Ishikawa (cell line): ENCODE data around the gene MSTO1.

ENCODE experiments used
- CEBPB ChIP-seq: IDR thresholded peaks from 2 replicates; pipeline ENCODE4 v1.6.1; 2012
- CREB1 ChIP-seq: IDR thresholded peaks from 2 replicates; pipeline ENCODE4 v1.6.1; 2012; ENCODE audit warnings: low read depth
- EGR1 ChIP-seq: IDR thresholded peaks from 2 replicates; pipeline ENCODE4 v1.6.1; 2012
- EP300 ChIP-seq: IDR thresholded peaks from 2 replicates; pipeline ENCODE4 v1.6.1; 2012; ENCODE audit warnings: borderline replicate concordance
- FOXM1 ChIP-seq: IDR thresholded peaks from 2 replicates; pipeline ENCODE4 v1.6.1; 2012; ENCODE audit warnings: low read depth, borderline replicate concordance
- NFIC ChIP-seq: IDR thresholded peaks from 2 replicates; pipeline ENCODE4 v1.6.1; 2012
- RAD21 ChIP-seq: IDR thresholded peaks from 2 replicates; pipeline ENCODE4 v1.6.1; 2012; ENCODE audit warnings: low read depth
- TAF1 ChIP-seq: IDR thresholded peaks from 2 replicates; pipeline ENCODE4 v1.6.1; 2012; ENCODE audit warnings: low read depth, mild to moderate bottlenecking
- TCF12 ChIP-seq: IDR thresholded peaks from 2 replicates; pipeline ENCODE4 v1.6.1; 2012; ENCODE audit warnings: low read depth
- TEAD4 ChIP-seq: IDR thresholded peaks from 2 replicates; pipeline ENCODE4 v1.6.1; 2012
- YY1 ChIP-seq: IDR thresholded peaks from 2 replicates; pipeline ENCODE4 v1.6.1; 2012; ENCODE audit warnings: low read depth
- ZBTB7A ChIP-seq: IDR thresholded peaks from 2 replicates; pipeline ENCODE4 v1.6.1; 2012; ENCODE audit warnings: low read depth
- TF ChIP-seq, protein P1 (sequence below): IDR thresholded peaks from 2 replicates; pipeline ENCODE4 v1.6.1; 2012
- TF ChIP-seq, protein P2 (sequence below): IDR thresholded peaks from 2 replicates; pipeline ENCODE4 v1.6.1; 2012
- TF ChIP-seq, protein P3 (sequence below): IDR thresholded peaks from 2 replicates; pipeline ENCODE4 v1.6.1; 2012; ENCODE audit warnings: low read depth, mild to moderate bottlenecking

The MSTO1 gene

GRCh38 chr1:155609515-155610256 lies at the start of gene MSTO1:
Gene MSTO1 (plus strand): TSS chr1:155610218. CDS start chr1:155610249, 31 bp downstream.
- TF ChIP-seq, protein P1, sequence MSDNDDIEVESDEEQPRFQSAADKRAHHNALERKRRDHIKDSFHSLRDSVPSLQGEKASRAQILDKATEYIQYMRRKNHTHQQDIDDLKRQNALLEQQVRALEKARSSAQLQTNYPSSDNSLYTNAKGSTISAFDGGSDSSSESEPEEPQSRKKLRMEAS, result peak; percentile 92
- TF ChIP-seq RAD21 (no peak), TCF12 (no peak), CREB1 (no peak), NFIC (no peak), EP300 (no peak), TEAD4 (no peak), EGR1 (peak; percentile 73), FOXM1 (no peak), YY1 (no peak), CEBPB (no peak), TAF1 (peak; percentile 58; the same call in 1 of the 2 replicates), ZBTB7A (no peak)
- TF ChIP-seq, protein P2, sequence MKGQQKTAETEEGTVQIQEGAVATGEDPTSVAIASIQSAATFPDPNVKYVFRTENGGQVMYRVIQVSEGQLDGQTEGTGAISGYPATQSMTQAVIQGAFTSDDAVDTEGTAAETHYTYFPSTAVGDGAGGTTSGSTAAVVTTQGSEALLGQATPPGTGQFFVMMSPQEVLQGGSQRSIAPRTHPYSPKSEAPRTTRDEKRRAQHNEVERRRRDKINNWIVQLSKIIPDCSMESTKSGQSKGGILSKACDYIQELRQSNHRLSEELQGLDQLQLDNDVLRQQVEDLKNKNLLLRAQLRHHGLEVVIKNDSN, result peak; percentile 91
- TF ChIP-seq, protein P3, sequence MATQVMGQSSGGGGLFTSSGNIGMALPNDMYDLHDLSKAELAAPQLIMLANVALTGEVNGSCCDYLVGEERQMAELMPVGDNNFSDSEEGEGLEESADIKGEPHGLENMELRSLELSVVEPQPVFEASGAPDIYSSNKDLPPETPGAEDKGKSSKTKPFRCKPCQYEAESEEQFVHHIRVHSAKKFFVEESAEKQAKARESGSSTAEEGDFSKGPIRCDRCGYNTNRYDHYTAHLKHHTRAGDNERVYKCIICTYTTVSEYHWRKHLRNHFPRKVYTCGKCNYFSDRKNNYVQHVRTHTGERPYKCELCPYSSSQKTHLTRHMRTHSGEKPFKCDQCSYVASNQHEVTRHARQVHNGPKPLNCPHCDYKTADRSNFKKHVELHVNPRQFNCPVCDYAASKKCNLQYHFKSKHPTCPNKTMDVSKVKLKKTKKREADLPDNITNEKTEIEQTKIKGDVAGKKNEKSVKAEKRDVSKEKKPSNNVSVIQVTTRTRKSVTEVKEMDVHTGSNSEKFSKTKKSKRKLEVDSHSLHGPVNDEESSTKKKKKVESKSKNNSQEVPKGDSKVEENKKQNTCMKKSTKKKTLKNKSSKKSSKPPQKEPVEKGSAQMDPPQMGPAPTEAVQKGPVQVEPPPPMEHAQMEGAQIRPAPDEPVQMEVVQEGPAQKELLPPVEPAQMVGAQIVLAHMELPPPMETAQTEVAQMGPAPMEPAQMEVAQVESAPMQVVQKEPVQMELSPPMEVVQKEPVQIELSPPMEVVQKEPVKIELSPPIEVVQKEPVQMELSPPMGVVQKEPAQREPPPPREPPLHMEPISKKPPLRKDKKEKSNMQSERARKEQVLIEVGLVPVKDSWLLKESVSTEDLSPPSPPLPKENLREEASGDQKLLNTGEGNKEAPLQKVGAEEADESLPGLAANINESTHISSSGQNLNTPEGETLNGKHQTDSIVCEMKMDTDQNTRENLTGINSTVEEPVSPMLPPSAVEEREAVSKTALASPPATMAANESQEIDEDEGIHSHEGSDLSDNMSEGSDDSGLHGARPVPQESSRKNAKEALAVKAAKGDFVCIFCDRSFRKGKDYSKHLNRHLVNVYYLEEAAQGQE, result no peak

DNA sequence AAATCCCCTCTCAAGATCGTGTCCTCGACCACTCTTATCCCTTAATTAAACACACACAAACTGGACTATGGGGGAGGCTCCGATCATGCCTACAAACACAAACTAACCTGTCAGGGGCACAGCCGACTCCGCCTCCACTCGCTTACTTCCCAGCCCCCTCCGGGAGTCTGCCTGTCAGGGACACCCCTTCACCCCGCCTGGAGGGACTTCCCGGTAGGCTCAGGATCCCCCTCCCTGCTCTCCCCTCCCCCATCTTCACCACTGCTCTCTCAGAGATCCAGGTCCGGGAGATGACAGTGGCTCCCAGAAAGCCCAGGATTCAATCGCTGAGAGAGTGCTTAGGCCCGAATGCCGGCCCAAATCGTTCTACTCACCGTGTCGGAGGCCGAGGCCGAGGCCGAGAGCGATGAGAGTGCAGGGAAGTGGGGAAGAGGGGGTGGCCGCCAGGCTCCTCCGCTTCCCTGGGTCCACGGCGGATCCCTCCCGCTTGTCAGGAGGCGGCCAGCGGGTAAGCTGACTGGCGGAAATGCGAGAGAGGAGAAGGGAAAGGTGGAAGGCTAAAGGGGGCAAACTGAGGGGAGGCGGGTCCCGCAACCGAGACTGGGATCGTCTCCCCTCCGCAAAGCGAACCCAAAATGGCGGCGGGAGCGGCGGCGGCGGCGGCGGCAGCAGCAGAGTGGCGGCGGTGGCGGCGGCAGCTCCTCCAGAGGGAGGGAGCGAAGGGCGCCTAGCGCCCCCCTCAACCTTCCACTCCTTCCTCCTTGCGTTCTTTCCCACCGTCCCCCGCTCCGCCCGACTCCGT lies 48.0 kb upstream of the MSTO1 start:
- peak; percentile 58; the same call in 1 of the 2 replicates for TF ChIP-seq TAF1
- peak; percentile 89 for TF ChIP-seq YY1
- peak; percentile 5; the same call in 1 of the 2 replicates for TF ChIP-seq EP300

- TF ChIP-seq TAF1, result peak; percentile 75; the same call in 1 of the 2 replicates
- TF ChIP-seq NFIC, result no peak
- TF ChIP-seq RAD21, result no peak
- TF ChIP-seq CEBPB, result no peak
- TF ChIP-seq, protein P2, result no peak
- peak; percentile 59; the same call in 1 of the 2 replicates for TF ChIP-seq YY1
- TF ChIP-seq EGR1, result no peak; the same call in 1 of the 2 replicates
- TF ChIP-seq FOXM1, result no peak
- TF ChIP-seq TEAD4, result no peak
- TF ChIP-seq, protein P1, result peak; percentile 25
- TF ChIP-seq ZBTB7A, result no peak
- TF ChIP-seq, protein P3, result no peak
- TF ChIP-seq EP300, result no peak; the same call in none of the 2 replicates
- no peak; the same call in 1 of the 2 replicates for TF ChIP-seq CREB1
- no peak; the same call in 1 of the 2 replicates for TF ChIP-seq TCF12
Observed at GRCh38 chr1:155562581-155563376, 47.2 kb upstream of the MSTO1 start, which contains the start of gene ASH1L. Gene ASH1L (minus strand): TSS chr1:155562803. CDS start chr1:155521519, 41,284 bp downstream.

GRCh38 chr1:155563377-155564022 lies 46.5 kb upstream of the MSTO1 start:
- TF ChIP-seq, protein P1, result peak; percentile 36; the same call in 1 of the 2 replicates
